ENCODE data around the gene MLEC. TPM values are rescaled to one million over a fixed set of nuclear protein-coding genes. Genes with fewer than 3 reads are reported as not detected.

The MLEC gene
- total RNA-seq, 1 donor from 2014 or later: 100 TPM

DNA sequence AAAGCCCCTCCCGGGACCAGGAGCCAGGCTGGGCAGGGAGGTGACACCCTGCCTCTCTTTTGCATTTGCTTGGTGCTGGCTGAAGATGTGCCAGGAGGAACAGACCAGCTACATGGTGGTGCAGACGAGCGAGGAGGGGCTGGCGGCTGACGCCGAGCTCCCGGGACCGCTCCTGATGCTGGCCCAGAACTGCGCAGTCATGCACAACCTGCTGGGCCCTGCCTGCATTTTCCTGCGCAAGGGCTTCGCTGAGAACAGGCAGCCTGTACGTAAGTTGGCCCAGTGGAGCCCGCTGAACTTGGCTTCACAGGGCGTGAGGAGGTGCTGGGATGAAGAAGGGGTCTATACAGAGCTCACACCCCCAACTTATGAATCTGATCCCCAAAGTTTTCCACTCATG lies 30.9 kb upstream of the MLEC start:
- Histone ChIP-seq H3K36me3 (no peaks in the 10 kb centered on the region), H3F3A (ENCODE audit: low read depth) (peaks cover 9% of the 10 kb centered on the region), H3K27me3 (no peaks in the 10 kb centered on the region), H3K4me3 (no peak overlapping the region), H3K9ac (no peak overlapping the region), H3K9me3 (ENCODE audit: low read depth) (no peaks in the 10 kb centered on the region), H3K4me1 (peaks cover 17% of the 10 kb centered on the region), H2AFZ (replicated peaks) (no peak overlapping the region), H3K27ac (no peak overlapping the region), H3K4me2 (no peak overlapping the region), H4K20me1 (ENCODE audit: low read depth) (no peaks in the 10 kb centered on the region), H3K79me2 (ENCODE audit: low read depth) (no peaks in the 10 kb centered on the region)
- TF ChIP-seq EZH2phosphoT487 (IDR thresholded peaks at IDR 0.05): no peak
- TF ChIP-seq EZH2 (IDR thresholded peaks at IDR 0.05): no peak
- no peak for TF ChIP-seq CTCF (IDR thresholded peaks at IDR 0.05)
- Mint-ChIP-seq H3K4me3 (no peak overlapping the region), H3K27me3 (ENCODE audit: insufficient read depth, low read depth) (peaks cover 7% of the 10 kb centered on the region), H3K9me3 (no peaks in the 10 kb centered on the region), H3K36me3 (no peaks in the 10 kb centered on the region), H3K27ac (no peak overlapping the region), H3K4me1 (peaks cover 29% of the 10 kb centered on the region)
- DNase-seq (ENCODE audit: low spot score): no peak

DNA sequence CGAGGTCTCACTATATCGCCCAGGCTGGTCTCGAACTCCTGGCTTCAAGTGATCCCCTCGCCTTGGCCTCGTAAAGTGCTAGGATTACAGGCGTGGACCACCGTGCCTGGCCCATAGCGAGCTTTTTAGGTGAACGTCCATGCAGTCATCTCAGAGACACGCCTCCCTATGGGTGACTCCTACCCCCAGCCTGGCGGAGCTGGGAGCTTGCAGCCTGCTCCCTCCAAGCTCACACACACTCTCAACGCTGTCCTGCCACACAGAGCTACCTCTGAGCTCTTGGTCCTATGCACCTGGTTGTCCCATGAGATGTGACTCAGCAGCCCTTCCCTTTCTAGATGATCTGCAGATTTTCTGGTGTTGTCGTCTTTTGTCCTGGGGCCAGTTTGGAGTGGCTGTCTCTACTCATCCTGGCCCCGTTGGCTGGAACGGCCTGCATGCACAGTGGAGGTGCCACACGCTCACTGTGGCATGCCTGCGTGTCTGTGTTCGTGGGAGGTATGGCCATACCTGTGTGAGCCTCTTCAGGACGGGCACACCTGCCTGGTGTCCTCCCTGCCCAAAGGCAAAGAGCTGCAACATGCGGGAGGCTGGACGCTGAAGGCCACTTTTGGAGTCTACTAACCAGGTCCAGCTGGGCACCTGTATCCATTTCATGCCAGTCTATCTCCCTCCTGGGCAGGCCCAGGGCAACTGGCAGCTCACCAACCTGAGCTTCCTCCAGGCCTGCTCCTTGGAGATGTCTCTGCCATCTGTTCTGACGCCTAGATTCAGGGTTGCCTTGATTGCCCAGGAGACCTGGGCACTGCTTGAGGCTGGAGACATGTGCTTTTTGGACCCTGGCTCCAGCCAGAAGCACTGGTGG lies 28.4 kb upstream of the MLEC start:
- Histone ChIP-seq H3K36me3 (no peaks in the 10 kb centered on the region), H3F3A (ENCODE audit: low read depth) (no peaks in the 10 kb centered on the region), H4K20me1 (ENCODE audit: low read depth) (no peaks in the 10 kb centered on the region), H3K4me2 (no peak overlapping the region), H3K27ac (no peak overlapping the region), H3K4me1 (no peaks in the 10 kb centered on the region), H3K79me2 (ENCODE audit: low read depth) (no peaks in the 10 kb centered on the region), H3K4me3 (no peak overlapping the region), H2AFZ (replicated peaks) (no peak overlapping the region), H3K9me3 (ENCODE audit: low read depth) (no peaks in the 10 kb centered on the region), H3K27me3 (no peaks in the 10 kb centered on the region), H3K9ac (no peak overlapping the region)
- Mint-ChIP-seq H3K27me3 (ENCODE audit: insufficient read depth, low read depth) (peaks cover 7% of the 10 kb centered on the region), H3K9me3 (no peaks in the 10 kb centered on the region), H3K36me3 (no peaks in the 10 kb centered on the region), H3K27ac (no peak overlapping the region), H3K4me3 (no peak overlapping the region), H3K4me1 (peaks cover 8% of the 10 kb centered on the region)
- DNase-seq (ENCODE audit: low spot score): no peak
- TF ChIP-seq EZH2 (IDR thresholded peaks at IDR 0.05) (no peak), CTCF (IDR thresholded peaks at IDR 0.05) (no peak), EZH2phosphoT487 (IDR thresholded peaks at IDR 0.05) (no peak)

GRCh38 chr12:120659151-120659525 lies 27.8 kb upstream of the MLEC start:
- Mint-ChIP-seq H3K9me3 (no peaks in the 10 kb centered on the region), H3K36me3 (no peaks in the 10 kb centered on the region), H3K27me3 (ENCODE audit: insufficient read depth, low read depth) (peaks cover 7% of the 10 kb centered on the region), H3K27ac (no peak overlapping the region), H3K4me1 (peaks cover 3% of the 10 kb centered on the region), H3K4me3 (no peak overlapping the region)
- Histone ChIP-seq H3K9ac (no peak overlapping the region), H2AFZ (replicated peaks) (no peak overlapping the region), H3K4me3 (no peak overlapping the region), H3K36me3 (no peaks in the 10 kb centered on the region), H4K20me1 (ENCODE audit: low read depth) (no peaks in the 10 kb centered on the region), H3K27me3 (no peaks in the 10 kb centered on the region), H3K79me2 (ENCODE audit: low read depth) (no peaks in the 10 kb centered on the region), H3F3A (ENCODE audit: low read depth) (no peaks in the 10 kb centered on the region), H3K4me1 (no peaks in the 10 kb centered on the region), H3K4me2 (no peak overlapping the region), H3K9me3 (ENCODE audit: low read depth) (no peaks in the 10 kb centered on the region), H3K27ac (no peak overlapping the region)
- TF ChIP-seq CTCF (IDR thresholded peaks at IDR 0.05) (no peak), EZH2 (IDR thresholded peaks at IDR 0.05) (no peak), EZH2phosphoT487 (IDR thresholded peaks at IDR 0.05) (no peak)
- no peak for DNase-seq (ENCODE audit: low spot score)

Measured in neural progenitor cell (in vitro differentiated cells).